ENCODE results near the gene ZNF41.
"Not testable (repeated sequence)": the region's sequence is repeated elsewhere in the genome, so short reads cannot be mapped to it uniquely, and the experiment has no call there.

ZNF41 gene

DNA sequence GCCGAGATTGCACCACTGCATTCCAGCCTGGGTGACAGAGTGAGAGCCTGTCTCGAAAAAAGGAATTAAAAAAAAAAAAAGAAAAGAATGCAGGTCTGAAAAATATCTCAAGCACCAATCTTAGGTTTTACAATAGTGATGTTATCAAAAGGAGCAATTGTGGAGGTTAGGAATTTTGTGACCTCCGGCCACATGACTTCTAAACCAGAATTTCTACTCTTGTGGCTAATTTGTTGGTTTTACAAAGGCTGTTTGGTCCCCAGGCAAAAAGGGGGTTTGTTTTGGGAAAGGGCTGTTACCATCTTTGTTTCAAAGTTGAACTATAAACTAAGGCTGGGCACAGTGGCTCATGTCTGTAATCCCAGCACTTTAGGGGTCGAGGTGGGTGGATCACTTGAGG, 15.4 kb upstream of the ZNF41 start:
- Histone ChIP-seq H3K27me3 (no peaks in the 10 kb centered on the region), H3K9me3 (no peaks in the 10 kb centered on the region), H3K4me3 (no peak overlapping the region), H3K4me1 (no peaks in the 10 kb centered on the region), H3K36me3 (no peaks in the 10 kb centered on the region), H3K27ac (no peak overlapping the region)
- intact Hi-C loops (cut with DNase I; ENCODE audit: low total_unique reads): no loop called here
- DNase-seq: no peak
- TF ChIP-seq, protein P1, sequence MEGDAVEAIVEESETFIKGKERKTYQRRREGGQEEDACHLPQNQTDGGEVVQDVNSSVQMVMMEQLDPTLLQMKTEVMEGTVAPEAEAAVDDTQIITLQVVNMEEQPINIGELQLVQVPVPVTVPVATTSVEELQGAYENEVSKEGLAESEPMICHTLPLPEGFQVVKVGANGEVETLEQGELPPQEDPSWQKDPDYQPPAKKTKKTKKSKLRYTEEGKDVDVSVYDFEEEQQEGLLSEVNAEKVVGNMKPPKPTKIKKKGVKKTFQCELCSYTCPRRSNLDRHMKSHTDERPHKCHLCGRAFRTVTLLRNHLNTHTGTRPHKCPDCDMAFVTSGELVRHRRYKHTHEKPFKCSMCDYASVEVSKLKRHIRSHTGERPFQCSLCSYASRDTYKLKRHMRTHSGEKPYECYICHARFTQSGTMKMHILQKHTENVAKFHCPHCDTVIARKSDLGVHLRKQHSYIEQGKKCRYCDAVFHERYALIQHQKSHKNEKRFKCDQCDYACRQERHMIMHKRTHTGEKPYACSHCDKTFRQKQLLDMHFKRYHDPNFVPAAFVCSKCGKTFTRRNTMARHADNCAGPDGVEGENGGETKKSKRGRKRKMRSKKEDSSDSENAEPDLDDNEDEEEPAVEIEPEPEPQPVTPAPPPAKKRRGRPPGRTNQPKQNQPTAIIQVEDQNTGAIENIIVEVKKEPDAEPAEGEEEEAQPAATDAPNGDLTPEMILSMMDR (IDR thresholded peaks at IDR 0.05): no peak

DNA sequence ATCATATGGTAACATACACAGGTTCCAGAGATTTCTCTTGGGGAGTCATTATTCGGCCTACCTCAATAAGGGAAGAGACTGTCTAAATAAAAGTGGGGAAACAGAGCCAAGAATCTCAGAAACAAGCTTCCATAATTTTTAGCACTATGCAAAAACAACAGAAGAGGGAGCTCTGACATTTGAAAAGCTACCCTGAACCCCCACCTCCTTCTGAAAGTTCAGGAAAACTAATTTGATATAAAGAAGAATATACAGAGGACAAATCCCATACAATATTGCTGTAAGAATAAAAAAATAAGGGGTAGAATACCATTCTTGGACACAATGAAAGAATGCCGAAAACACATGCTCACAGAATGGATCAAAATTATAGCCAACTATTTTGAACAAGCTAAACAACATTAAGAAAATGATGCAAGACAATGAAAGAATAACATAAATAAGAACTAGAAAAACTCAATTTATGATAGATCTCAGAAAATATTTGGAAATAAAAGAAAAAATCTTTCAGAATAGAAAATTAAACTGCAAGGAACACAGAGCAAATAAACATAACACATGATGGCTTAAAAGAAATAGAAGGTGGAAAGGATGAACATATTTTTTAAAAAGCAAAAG, 14.4 kb upstream of the ZNF41 start:
- TF ChIP-seq, protein P1 (IDR thresholded peaks at IDR 0.05): no peak
- Histone ChIP-seq H3K36me3 (no peaks in the 10 kb centered on the region), H3K9me3 (no peaks in the 10 kb centered on the region), H3K4me3 (no peak overlapping the region), H3K27me3 (no peaks in the 10 kb centered on the region), H3K4me1 (no peaks in the 10 kb centered on the region), H3K27ac (no peak overlapping the region)
- intact Hi-C loops (cut with DNase I; ENCODE audit: low total_unique reads): no loop called here
- no peak for DNase-seq

DNA sequence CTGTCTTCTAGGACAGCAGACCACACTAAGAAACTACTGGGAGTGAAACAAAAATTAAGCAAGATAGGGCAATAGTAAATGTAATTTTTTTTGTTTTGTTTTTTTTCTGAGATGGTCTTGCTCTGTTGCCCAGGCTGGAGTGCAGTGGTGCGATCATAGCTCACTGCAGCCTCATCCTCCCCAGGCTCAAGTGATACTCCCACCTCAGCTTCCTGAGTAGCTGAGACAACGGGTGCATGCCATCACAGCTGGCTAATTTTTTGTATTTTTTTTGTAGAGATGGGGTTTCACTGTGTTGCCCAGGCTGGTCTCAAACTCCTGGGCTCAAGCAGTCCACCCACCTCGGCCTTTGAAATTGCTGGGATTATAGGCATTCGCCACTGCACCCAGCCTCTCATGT, 9.1 kb upstream of the ZNF41 start:
- H3K9me3 ChIP-seq; intact Hi-C loops (cut with DNase I; ENCODE audit: low total_unique reads); DNase-seq; H3K4me1 ChIP-seq; H3K36me3 ChIP-seq; H3K27ac ChIP-seq; H3K27me3 ChIP-seq; H3K4me3 ChIP-seq: not testable (repeated sequence)

DNA sequence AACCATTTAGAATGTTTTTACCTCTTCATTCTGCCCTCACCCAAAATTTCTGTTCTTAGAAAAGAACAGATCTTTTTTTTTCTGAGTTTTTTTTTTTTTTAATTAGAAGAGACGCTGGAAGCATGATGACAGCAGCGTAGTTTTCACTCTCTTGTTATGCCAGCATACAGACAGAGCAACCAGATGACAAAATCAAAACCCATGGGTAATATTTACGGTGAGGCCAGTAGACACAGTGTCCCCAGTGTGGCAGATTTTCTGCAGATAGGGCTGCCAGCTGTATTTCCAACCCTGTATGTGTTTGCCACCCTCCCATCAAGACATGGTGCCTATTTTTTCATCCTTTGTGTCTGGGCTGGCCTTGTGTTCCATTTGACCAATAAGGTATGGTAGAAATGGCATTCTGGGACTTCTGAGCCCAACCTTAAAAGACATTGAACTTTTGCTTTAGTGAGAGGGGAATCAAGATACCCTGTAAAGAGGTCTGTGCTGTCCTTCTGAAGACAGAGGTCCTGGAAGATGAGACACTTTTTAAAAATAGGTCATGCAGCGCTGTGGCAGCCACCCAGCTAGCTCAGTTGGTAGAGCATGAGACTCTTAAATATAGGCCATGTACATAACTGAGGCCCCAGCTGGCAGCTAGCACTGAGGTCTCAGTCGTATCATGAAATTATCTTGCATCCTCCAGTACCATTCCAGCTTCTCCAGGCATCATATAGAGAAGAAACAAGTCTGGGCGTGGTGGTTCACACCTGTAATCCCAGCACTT, 6.7 kb upstream of the ZNF41 start:
- H3K36me3 ChIP-seq: no peaks in the 10 kb centered on the region
- intact Hi-C loops (cut with DNase I; ENCODE audit: low total_unique reads): no loop called here
- H3K4me3 ChIP-seq: no peak overlapping the region
- H3K9me3 ChIP-seq: no peaks in the 10 kb centered on the region
- TF ChIP-seq, protein P1 (IDR thresholded peaks at IDR 0.05): no peak
- no peaks in the 10 kb centered on the region for H3K27me3 ChIP-seq
- H3K27ac ChIP-seq: no peak overlapping the region
- no peak for DNase-seq
- peaks cover 0 to 8% (median 0%) of the 10 kb centered on the region in 4 donors for H3K4me1 ChIP-seq

DNA sequence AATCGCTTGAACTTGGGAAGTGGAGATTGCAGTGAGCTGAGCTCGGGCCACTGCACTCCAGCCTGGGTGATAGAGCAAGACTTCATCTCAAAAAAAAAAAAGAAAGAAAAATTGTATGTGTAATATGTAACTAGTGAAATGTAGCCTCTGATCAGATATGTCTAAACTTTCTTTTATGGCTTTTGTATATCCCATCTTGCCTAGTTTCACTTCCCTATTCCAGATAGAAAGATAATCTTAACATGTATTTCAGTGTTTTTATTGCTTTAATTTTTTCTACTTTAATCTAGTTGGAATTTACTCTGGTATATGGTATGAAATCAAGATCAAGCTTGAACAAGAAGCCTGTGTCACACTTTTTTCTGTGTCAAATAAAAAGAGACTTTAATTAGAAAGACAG, 1.9 kb upstream of the ZNF41 start:
- no peak overlapping the region for H3K4me3 ChIP-seq
- DNase-seq: no peak
- H3K36me3 ChIP-seq: no peaks in the 10 kb centered on the region
- H3K9me3 ChIP-seq: no peaks in the 10 kb centered on the region
- TF ChIP-seq, protein P1 (IDR thresholded peaks at IDR 0.05): no peak
- H3K4me1 ChIP-seq: peaks cover 0 to 12% (median 1%) of the 10 kb centered on the region in 4 donors
- intact Hi-C loops (cut with DNase I; ENCODE audit: low total_unique reads): no loop called here
- no peak overlapping the region for H3K27ac ChIP-seq
- H3K27me3 ChIP-seq: no peaks in the 10 kb centered on the region
